DMS79 treated with DMSO at 0.1 percent for 48 hours (cell line): ENCODE results near the gene NLRP8.
"Not testable (repeated sequence)": the region's sequence is repeated elsewhere in the genome, so short reads cannot be mapped to it uniquely, and the experiment has no call there.

Experiments
- DNase-seq: peaks from one replicate; lab custom pipeline; 2025; lab: John Stamatoyannopoulos, UW

Gene NLRP8

GRCh38 chr19:55947532-55947931 lies at the start of gene NLRP8:
Gene NLRP8 (plus strand): TSS chr19:55947832.
- no peak for DNase-seq

GRCh38 chr19:55898911-55899310 lies 48.7 kb upstream of the NLRP8 start:
- DNase-seq, result no peak

- no peak for DNase-seq
Measured at GRCh38 chr19:55901369-55902079, 46.1 kb upstream of the NLRP8 start.

- DNase-seq, result peak; percentile 18
Measured at GRCh38 chr19:55902080-55902751, 45.4 kb upstream of the NLRP8 start.

- DNase-seq, result no peak
Measured at GRCh38 chr19:55907286-55907685, 40.3 kb upstream of the NLRP8 start.

- no peak for DNase-seq
Measured at GRCh38 chr19:55907746-55908145, 39.9 kb upstream of the NLRP8 start.

- no peak for DNase-seq
Measured at GRCh38 chr19:55909801-55910200, 37.8 kb upstream of the NLRP8 start.

- DNase-seq, result no peak
Measured at GRCh38 chr19:55912916-55913315, 34.7 kb upstream of the NLRP8 start.

- DNase-seq, result no peak
Measured at GRCh38 chr19:55913643-55914268, 33.9 kb upstream of the NLRP8 start.

GRCh38 chr19:55923556-55923955 lies 24.1 kb upstream of the NLRP8 start:
- no peak for DNase-seq

GRCh38 chr19:55927991-55928390 lies 19.6 kb upstream of the NLRP8 start:
- no peak for DNase-seq

- not testable (repeated sequence) for DNase-seq
Measured at GRCh38 chr19:55929258-55929657, 18.4 kb upstream of the NLRP8 start.

GRCh38 chr19:55930996-55931515 lies 16.6 kb upstream of the NLRP8 start:
- no peak for DNase-seq

- DNase-seq, result no peak
Measured at GRCh38 chr19:55931936-55932386, 15.7 kb upstream of the NLRP8 start, which contains the start of gene NLRP13. Gene NLRP13 (minus strand): TSS chr19:55932336. CDS start chr19:55932311, 25 bp downstream.

GRCh38 chr19:55935206-55935605 lies 12.4 kb upstream of the NLRP8 start:
- DNase-seq, result no peak

- DNase-seq, result no peak
Measured at GRCh38 chr19:55939206-55939605, 8.4 kb upstream of the NLRP8 start.

GRCh38 chr19:55940306-55940705 lies 7.3 kb upstream of the NLRP8 start:
- DNase-seq, result no peak

- DNase-seq, result not testable (repeated sequence)
Measured at GRCh38 chr19:55950566-55950965, 2.9 kb downstream of the NLRP8 start.

GRCh38 chr19:55956431-55956830 lies 8.8 kb downstream of the NLRP8 start:
- no peak for DNase-seq

- DNase-seq, result no peak
Measured at GRCh38 chr19:55958356-55958755, 10.7 kb downstream of the NLRP8 start.

- no peak for DNase-seq
Measured at GRCh38 chr19:55959996-55960675, 12.5 kb downstream of the NLRP8 start.

- no peak for DNase-seq
Measured at GRCh38 chr19:55962186-55962585, 14.6 kb downstream of the NLRP8 start.
